LNCaP clone FGC (cell line): ENCODE data around the gene TCEA3.

Experiments
- DNase-seq: peaks from one replicate; pipeline ENCODE4 v3.0.0-alpha.2; 2011; ENCODE audit warnings: low read depth
- H3K4me3 ChIP-seq: 2 replicates; pipeline ENCODE4 v1.5.1; 2011; ENCODE audit warnings: mild to moderate bottlenecking, low read depth, low read length, control low read depth
- CTCF ChIP-seq: IDR thresholded peaks from 2 replicates; pipeline ENCODE4 v1.5.1; 2012; ENCODE audit warnings: mild to moderate bottlenecking; ENCODE audit not compliant: control insufficient read depth, insufficient read depth; ENCODE audit errors: extremely low read depth

Gene TCEA3

GRCh38 chr1:23345920-23346319 is 78.6 kb downstream of the TCEA3 start:
- TF ChIP-seq CTCF, result no peak
- no peak for DNase-seq
- H3K4me3 ChIP-seq, result no peak overlapping the region

GRCh38 chr1:23344987-23345472 is 79.5 kb downstream of the TCEA3 start:
- DNase-seq, result no peak

GRCh38 chr1:23344111-23344986 is 80.2 kb downstream of the TCEA3 start, which contains the start of gene HNRNPR:
Gene HNRNPR, minus strand, starts transcription at chr1:23344284. Its CDS starts 3,276 bp downstream, at chr1:23341008.
- TF ChIP-seq CTCF, result no peak
- peak; percentile 94 for DNase-seq
- H3K4me3 ChIP-seq, result peak within 1 kb of the TSS; percentile 74

More at GRCh38 chr1:23344987-23345472, 79.5 kb downstream of the TCEA3 start:
- peak overlapping the region; percentile 74 for H3K4me3 ChIP-seq
- TF ChIP-seq CTCF, result no peak

GRCh38 chr1:23343221-23344110 is 81.1 kb downstream of the TCEA3 start:
- H3K4me3 ChIP-seq, result peak overlapping the region; percentile 74
- TF ChIP-seq CTCF, result no peak
- DNase-seq, result no peak

GRCh38 chr1:23341931-23342692 is 82.4 kb downstream of the TCEA3 start:
- H3K4me3 ChIP-seq, result peak overlapping the region; percentile 74
- TF ChIP-seq CTCF, result no peak
- DNase-seq, result no peak

GRCh38 chr1:23339632-23340031 is 84.9 kb downstream of the TCEA3 start:
- no peak overlapping the region for H3K4me3 ChIP-seq
- no peak for TF ChIP-seq CTCF
- no peak for DNase-seq
